HG03469 (cell line): ENCODE data around the gene HPS6.
A peak's percentile ranks its signal among the peaks of the same experiment; 100 is the strongest.
"Not testable (repeated sequence)": the region's sequence is repeated elsewhere in the genome, so short reads cannot be mapped to it uniquely, and the experiment has no call there.

Experiments used
- ATAC-seq: cut with Tn5 transposase; IDR thresholded peaks from one replicate; pipeline ENCODE4 v1.9.1; 2021; ENCODE audit warnings: mild to moderate bottlenecking, moderate library complexity, moderate number of reproducible peaks; ENCODE audit not compliant: unreplicated experiment

Gene HPS6

GRCh38 chr10:102064868-102065560 is at the start of gene HPS6:
Gene HPS6 (plus strand): TSS chr10:102065349. CDS start chr10:102065475, 126 bp downstream.
- peak; percentile 83 for ATAC-seq

GRCh38 chr10:102016416-102016815 is 48.7 kb upstream of the HPS6 start:
- ATAC-seq = no peak

- ATAC-seq = no peak
Observed at GRCh38 chr10:102017295-102017694, 47.9 kb upstream of the HPS6 start.

- ATAC-seq = no peak
Observed at GRCh38 chr10:102020938-102021337, 44.2 kb upstream of the HPS6 start.

- no peak for ATAC-seq
Observed at GRCh38 chr10:102024799-102025198, 40.4 kb upstream of the HPS6 start.

- ATAC-seq = no peak
Observed at GRCh38 chr10:102027261-102027660, 37.9 kb upstream of the HPS6 start.

GRCh38 chr10:102033787-102034186 is 31.4 kb upstream of the HPS6 start:
- ATAC-seq = no peak

- ATAC-seq = not testable (repeated sequence)
Observed at GRCh38 chr10:102035807-102036206, 29.3 kb upstream of the HPS6 start.

GRCh38 chr10:102038410-102038809 is 26.7 kb upstream of the HPS6 start:
- no peak for ATAC-seq

GRCh38 chr10:102040305-102041050 is 24.7 kb upstream of the HPS6 start:
- ATAC-seq = no peak

- no peak for ATAC-seq
Observed at GRCh38 chr10:102045292-102045691, 19.9 kb upstream of the HPS6 start.

- ATAC-seq = no peak
Observed at GRCh38 chr10:102046095-102046494, 19.1 kb upstream of the HPS6 start.

- ATAC-seq = not testable (repeated sequence)
Observed at GRCh38 chr10:102054881-102055646, 10.1 kb upstream of the HPS6 start.

- ATAC-seq = peak; percentile 88
Observed at GRCh38 chr10:102055647-102056419, 9.3 kb upstream of the HPS6 start, which contains the start of gene ARMH3. Gene ARMH3 (minus strand): TSS chr10:102056173. CDS start chr10:102040114, 16,059 bp downstream.

GRCh38 chr10:102059987-102060386 is 5.2 kb upstream of the HPS6 start:
- no peak for ATAC-seq

GRCh38 chr10:102064503-102064867 is 664 bp upstream of the HPS6 start:
- ATAC-seq = no peak

- peak; percentile 8 for ATAC-seq
Observed at GRCh38 chr10:102065561-102066398, 631 bp downstream of the HPS6 start.

- ATAC-seq = no peak
Observed at GRCh38 chr10:102066399-102067088, 1.4 kb downstream of the HPS6 start.
